ENCODE data around the gene NCS1.

DNA sequence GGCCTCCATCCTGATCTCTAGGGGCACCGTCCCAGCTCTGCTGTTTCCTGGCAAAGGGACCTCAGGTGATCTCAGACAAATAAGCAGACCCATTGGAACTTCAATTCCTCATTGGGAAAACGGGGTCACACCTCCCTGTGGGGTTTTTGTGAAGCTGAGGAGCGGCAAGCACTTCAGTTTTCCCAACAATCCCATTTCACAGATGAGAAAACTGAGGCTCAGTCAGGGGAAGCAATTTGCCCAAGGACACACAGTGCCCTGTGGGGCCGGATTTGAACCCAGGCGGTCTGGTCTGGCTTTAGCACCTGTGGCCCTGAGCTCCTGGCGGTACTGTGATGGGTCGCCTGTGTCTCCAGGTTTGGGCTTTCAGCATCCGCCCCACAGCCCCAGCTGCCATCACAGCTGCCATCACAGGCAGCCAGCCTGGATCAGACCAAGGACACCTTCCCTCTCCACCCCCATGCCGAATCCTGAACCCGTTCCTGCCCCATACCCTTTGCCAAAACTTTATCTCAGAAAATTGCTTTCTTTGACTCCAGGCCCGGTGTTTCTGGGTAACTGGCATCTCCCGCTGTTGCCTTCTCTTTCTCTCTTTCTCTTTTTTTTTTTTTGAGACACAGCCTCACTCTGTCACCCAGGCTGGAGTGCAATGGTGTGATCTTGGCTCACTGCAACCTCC is 26.4 kb downstream of the NCS1 start:
- TF ChIP-seq CTCF (IDR thresholded peaks at IDR 0.05; ENCODE audit: insufficient read depth, low read depth, low read length), result no peak
- no peak for TF ChIP-seq EZH2 (IDR thresholded peaks at IDR 0.05; ENCODE audit: insufficient read depth, low read length)

Data from astrocyte (in vitro differentiated cells and primary cell).